Middle frontal gyrus (tissue), 1 donor: ENCODE measurements around the gene TM9SF4.

Experiments
- DNase-seq: peaks from one replicate; pipeline ENCODE4 v3.0.0-alpha.2; 2015; ENCODE audit warnings: low spot score; ENCODE audit errors: extremely low spot score

The TM9SF4 gene, protein sequence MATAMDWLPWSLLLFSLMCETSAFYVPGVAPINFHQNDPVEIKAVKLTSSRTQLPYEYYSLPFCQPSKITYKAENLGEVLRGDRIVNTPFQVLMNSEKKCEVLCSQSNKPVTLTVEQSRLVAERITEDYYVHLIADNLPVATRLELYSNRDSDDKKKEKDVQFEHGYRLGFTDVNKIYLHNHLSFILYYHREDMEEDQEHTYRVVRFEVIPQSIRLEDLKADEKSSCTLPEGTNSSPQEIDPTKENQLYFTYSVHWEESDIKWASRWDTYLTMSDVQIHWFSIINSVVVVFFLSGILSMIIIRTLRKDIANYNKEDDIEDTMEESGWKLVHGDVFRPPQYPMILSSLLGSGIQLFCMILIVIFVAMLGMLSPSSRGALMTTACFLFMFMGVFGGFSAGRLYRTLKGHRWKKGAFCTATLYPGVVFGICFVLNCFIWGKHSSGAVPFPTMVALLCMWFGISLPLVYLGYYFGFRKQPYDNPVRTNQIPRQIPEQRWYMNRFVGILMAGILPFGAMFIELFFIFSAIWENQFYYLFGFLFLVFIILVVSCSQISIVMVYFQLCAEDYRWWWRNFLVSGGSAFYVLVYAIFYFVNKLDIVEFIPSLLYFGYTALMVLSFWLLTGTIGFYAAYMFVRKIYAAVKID

DNA sequence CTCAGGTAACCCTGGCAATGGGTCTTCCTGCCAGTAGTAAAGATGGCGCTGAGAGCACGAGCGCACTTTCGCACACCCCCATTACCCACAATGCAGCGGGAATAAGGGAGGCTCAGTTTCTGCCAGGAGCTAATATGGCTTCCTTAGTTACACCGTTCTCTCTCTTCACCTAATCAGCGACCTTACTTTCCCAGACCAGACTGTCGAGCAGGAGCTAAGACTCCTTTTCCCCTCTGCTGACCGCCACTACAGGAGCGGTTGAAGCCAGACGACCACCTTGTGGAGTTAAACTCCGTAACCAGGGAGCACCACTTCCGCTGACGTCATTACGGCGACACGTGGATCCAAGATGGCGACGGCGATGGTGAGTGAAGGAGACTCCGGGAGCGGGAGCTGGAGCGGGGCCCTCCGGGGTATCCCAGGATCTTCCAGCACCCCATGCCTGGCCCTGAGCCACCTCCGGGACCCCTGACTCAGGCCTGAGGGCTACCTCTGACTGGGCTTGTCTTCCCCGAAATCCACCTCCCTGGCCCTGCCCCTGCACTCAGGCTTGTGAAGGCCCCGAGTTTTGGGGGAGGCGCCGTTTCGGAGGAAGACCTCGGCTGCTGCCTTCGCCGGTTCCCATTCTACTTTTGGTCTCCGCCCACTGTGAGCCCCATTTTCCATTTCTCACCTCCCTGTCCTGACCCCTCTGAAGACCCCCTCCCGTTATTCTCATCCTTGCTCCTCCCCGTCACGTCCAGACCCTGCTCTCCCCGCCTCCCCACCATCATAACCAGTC lies at the start of gene TM9SF4:
Gene TM9SF4 (plus strand): TSS at position 323 of the 781 bp plus-strand sequence. CDS start 27 bp downstream, at position 350.
- peak; percentile 91 for DNase-seq

DNA sequence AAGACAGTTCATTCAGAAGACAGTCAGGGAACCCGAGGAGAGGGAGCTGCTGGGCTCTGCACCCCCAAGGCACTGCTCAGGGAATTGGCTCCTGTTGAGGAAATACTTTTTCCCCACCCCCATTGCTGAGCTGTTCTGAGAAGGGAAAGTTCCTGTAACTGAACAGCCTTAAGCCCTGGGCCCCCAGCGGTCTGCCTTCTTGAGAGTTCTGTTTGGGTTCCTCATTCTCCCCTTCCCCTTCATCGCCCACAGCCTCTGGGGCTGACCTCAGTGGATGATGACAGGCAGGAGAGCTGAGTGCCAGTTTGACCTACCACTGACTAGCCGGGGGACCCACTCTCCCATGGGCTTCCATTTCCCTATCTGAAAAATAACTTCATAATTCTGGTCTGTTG lies 46.7 kb upstream of the TM9SF4 start:
- no peak for DNase-seq

DNA sequence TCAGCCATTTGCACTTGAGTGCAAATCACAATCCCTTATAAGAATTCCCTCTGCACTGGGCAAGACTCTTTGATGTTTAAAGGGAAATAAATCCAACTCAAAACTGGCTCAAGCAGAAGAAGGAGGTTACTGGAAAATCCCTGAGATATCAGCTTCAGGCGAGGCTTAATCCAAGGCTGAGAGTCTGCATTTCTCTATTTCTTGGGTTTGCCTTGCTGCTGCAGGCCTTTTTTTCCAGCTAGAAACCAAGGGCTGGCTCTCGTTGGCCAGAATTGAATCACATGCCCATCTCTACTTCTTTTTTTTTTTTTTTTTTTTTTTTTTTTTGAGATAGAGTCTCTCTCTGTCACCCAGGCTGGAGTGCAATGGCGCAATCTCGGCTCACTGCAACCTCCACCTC lies 45.8 kb upstream of the TM9SF4 start:
- DNase-seq: no peak

DNA sequence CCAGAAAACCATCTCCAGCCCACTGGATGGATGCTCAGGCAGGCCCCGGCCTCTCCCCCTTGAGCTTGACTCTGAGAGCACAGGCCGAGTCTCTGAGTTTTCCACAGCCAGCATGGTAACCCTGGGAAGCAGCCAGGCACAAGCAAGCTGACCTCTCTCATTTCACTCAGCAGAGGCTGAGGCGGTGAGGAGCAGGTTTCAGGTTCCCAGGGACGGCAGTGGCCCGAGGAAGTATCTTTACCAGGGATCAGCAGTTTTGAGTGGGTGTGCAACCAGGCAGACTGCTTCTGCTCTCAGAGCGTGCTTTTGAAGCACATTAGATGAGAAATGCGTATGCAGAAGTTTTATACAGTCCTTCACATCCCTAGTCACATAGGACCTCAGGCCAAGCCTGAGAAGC lies 44.8 kb upstream of the TM9SF4 start:
- DNase-seq: no peak

DNA sequence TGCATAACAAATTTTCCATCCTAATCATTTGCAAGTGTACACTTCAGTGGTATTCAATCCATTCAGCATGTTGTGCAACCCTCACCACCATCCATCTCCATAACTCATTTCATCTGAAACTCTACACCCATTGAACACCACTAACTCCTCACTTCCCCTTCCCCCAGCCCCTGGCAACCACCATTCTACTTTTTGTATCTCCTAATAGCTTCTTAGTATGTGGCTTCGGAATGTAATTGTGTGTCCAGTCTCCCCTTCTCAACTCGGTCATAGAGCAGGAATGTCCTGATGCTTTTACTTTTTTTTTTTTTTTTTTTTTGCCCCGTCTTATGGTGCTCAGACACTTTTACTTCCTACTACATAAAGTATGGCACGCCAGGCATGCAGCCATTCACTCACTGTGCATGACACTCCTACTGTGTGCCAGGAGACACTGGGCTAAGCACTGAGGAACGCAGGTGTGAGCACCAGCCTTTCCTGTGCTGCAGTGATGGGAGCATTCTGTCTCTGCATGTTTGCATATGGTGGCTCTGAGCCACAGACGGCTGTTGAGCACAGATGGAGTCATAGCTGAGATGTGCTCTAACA lies 42.2 kb upstream of the TM9SF4 start:
- no peak for DNase-seq

DNA sequence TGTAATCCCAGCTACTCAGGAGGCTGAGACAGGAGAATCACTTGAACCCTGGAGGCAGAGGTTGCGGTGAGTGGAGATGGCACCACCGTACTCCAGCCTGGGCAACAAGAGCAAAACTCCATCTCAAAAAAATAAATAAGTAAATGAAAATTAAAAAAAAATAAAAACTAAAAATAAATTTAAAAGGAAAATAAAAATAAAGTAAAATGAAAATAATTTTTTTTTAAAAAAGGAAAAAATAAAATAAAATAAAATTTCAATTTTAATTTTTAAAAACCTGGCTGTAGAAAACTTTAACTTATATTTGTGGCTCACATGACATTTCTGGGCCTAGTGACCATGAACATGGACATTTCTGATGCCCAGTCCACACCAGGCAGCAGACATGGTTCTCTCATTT lies 41.3 kb upstream of the TM9SF4 start:
- DNase-seq: no peak

DNA sequence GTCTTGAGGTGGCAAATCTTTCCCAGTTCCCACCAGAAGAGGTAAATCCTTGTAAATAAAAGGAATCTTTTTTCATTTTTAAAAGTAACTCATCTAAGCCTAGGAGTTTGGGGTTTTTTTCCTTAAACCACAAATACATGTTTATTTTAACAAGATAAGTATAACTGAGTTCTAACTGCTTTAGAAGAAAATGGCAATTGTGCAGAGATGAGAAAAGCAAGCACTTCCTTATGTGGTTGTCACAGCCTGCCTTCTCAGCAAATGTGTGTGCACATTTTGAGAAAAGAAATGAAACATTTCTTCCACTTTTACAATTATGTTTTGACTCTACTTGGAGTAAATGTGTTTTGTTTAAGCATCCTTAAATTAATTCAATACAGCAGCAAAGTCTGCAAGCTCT lies 39.8 kb upstream of the TM9SF4 start:
- DNase-seq: no peak

DNA sequence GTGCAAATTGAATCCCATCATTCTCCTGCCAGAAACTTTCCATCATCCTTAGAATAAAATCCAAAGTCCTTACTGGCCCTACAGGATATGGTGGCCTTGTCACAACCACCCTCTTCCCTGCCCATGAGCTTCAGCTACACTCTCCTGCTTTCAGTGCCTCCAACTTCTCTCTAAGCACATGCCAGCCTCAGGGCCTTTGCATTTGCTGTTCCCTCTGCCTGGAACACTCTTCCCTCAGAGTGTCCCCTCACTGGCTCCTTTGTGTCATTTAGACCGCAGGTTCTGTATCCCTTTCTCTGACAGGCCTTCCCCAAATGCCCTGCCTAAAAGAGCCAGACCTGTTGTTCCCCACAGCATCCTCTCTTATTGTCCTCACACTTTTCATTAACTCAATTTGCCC lies 39.2 kb upstream of the TM9SF4 start:
- no peak for DNase-seq

DNA sequence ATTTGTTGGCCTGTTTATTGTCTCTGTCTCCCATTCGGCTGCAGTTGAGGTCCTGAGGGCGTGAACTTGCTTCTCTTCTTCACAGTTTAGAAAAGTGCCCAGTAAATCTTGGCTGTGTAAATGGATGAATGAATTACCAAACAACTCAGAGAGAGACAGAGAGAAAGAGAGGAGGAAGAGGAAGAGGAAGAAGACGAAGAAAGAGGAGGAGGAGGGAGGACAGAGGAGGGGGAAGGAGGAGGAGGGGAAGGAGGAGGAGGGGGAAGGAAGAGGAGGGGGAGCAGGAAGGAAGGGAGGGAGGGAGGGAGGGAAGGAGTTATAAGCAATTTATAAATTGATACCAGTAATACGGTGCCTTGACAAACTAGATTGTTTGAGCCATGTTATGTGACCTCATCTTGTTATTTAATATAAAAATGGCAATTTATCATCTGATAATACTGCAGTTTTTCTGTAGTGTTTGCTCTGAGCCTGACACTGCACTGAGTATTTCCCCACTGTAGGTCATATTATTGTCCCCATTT lies 38.8 kb upstream of the TM9SF4 start:
- DNase-seq: no peak

DNA sequence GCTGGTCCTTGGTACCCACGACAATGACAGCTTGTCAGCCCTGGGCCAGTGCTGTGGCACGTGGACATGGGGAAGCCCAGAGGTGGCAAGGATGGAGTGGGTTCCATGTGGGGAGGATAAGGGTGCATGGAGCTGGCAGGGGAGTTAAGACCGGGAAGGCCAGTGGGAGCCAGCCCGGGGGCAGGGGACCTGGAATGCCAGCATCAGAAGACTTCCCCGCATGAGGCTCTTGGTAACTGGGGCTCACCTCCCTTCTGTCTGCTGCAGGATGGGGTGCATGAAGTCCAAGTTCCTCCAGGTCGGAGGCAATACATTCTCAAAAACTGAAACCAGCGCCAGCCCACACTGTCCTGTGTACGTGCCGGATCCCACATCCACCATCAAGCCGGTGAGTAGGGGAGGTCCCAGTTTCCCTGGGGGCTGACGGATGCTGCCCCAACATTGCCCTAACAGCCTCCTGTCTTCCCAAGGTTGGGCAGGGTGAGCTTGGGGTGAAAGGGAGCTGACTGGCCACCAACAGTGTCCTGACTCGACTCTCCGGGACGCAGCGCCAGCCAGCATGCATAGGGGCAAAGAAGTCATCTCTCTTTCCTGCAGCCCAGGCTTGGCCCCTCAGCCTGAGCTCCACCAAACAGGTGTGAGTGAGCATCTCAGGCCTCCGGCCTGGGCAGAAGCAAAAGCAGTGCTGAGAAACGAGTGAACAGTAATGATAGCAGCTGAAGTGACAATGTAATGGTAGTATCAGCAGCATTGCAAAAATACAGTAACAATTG lies 37.9 kb upstream of the TM9SF4 start:
- no peak for DNase-seq

DNA sequence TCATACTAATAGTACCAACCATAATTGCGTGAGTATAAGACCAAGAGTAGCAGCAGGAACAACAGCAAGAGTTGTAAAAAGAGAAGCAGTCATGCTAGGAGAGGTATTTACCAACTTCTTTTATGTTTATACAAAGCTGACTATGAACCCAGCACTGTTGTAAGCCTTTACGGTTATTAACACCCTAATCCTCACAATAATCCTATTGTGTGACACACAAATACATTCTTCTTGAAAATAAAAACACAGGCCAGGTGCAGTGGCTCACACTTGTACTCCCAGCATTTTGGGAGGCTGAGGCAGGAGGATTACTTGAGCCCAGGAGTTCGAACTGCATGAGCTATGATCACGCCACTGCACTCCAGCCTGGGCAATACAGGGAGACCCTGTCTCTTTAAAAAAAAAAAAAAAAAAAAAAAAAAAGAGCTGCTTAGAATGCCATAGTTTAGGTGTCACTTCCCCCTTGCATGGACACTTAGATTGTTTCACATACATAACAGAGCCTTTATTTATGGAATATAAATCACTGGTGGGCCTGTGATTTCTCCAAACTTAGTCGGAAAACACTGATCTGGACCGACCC lies 37.3 kb upstream of the TM9SF4 start:
- DNase-seq: no peak

DNA sequence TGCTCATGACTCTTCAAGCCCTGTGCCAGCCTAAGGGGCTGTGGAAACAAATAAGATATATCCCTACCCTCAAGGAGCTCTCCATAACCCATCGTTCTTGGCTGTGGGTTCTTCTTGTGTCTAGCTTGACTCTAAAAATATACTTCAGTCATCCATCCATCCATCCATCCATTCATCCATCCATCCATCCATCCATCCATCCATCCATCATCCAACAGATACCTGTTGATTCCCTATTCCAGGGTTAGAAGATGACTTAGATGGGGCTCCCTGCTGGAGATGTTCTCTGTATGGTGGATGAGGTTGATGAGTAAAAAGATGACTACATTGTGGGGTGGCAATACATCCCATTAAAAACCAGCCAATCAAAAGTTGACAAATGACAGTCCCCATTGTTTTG lies 34.0 kb upstream of the TM9SF4 start:
- DNase-seq: no peak

DNA sequence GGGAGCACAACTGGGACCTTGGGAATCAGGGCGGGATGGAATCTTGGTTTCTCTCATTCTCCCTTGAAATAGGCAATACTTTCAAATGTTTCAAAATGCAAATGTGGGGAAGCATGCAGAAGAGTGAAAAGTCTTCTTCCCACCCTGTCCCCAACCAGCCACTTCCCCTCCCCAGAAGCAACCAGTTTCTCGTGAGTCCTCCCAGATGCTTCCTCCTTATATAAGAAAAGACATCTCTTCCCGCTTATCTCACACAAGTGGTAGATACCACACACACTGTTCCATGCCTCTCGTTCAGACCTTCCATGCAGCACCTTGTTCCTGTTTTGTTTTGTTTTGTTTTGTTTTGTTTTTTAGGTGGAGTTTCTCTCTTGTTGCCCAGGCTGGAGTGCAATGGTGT lies 32.3 kb upstream of the TM9SF4 start:
- no peak for DNase-seq

DNA sequence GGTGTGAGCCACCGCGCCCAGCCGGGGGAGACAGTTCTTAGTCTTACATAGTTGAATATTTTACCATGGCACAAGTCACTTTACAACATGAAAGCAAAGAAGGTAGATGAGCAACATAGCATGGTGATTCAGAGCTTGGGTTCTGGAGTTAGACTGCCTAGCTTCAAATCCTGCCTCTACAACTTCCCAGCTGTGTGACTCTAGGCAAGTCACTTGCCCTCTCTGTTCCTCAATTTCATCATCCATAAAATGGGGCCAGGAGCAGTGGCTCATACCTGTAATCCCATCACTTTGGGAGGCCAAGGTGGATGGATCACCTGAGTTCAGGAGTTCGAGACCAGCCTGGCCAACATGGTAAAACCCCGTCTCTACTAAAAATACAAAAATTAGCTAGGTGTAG lies 31.2 kb upstream of the TM9SF4 start:
- no peak for DNase-seq

DNA sequence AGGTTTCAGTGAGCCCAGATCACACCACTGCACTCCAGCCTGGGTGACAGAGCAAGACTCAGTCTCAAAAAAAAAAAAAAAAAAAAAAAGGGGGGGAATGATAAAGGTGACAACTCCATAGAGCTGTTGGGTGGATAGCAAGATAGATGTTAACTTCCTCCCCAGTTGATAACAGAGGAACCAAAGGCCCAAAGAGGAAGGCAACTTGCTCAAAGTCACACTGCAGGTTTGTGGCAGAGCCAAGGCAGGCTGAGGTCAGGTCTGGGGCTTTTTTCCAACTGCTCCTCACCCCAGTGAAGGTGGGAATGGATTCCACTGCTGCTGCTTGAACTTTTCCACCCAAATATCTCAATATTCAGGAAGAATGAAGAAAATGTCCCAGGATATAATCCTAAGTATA lies 30.7 kb upstream of the TM9SF4 start:
- DNase-seq: no peak

DNA sequence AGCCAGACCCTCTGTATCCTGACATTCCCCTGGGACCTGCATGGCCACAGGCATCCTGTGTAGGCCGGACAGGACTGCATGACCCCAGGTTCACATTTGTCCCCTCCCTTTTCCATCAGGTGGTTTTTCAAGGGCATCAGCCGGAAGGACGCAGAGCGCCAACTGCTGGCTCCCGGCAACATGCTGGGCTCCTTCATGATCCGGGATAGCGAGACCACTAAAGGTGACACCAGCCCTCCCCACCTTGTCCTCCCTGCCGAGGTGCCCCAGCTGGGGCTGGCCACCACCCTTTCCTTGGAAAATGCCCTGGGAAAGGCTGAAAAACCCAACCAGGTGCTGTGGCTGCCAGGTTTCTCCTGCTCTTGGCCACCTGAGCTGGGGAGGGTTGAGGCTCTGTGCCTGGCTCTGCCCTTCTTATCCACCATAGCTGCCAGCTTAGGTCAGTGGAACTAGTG lies 29.8 kb upstream of the TM9SF4 start:
- no peak for DNase-seq

DNA sequence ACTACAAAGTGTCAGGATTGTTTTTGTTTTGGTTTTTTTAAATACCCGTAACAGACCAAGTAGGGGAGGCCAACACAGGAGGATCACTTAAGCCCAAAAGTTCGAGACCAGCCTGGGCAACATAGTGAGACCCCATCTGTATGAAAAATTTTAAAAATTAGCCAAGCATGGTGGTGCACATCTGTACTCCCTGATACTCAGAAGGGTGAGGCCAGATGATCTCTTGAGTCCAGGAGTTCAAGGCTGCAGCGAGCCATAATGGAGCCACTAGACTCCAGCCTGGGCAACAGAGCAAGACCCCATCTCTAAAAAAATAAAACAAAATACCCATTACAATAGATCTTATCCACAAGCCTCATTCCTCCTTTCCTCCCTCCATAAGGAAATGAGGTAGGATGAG lies 28.7 kb upstream of the TM9SF4 start:
- no peak for DNase-seq

DNA sequence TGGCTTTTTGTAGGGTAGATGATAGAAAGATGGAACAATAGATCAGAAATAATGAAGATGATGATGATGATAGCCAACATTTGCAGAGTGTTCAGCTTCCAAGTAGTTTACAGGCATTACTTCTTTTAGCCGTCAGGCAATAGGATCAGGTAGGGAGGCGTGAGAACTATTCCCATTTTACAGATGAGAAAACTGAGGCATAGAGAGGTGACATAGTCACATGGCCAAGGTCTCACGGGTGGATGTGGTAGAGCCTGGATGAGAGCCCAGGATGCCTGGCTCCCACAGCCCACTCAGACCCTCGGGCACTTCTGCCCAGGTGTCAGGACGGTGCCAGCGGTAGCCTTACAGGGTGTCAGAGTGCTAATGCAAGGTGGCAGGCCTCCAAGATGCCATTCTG lies 26.0 kb upstream of the TM9SF4 start:
- DNase-seq: no peak

DNA sequence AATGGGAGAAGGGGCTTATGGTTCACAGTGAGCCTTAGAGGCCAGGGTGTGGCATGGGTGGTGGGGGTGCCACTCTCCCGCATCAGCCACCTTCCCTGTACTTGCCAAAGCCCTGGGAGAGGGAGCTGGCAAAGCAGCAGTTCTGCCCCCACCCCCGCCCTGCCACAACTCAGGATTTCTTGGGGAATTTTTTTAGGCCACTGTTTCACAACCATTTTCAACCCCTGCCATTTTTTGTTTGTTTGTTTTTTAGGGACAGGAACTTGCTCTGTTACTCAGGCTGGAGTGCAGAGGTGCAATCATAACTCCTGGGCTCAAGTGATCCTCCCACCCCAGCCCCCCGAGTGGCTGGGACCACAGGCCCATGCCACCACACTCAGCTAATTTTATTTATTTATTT lies 22.4 kb upstream of the TM9SF4 start:
- no peak for DNase-seq

DNA sequence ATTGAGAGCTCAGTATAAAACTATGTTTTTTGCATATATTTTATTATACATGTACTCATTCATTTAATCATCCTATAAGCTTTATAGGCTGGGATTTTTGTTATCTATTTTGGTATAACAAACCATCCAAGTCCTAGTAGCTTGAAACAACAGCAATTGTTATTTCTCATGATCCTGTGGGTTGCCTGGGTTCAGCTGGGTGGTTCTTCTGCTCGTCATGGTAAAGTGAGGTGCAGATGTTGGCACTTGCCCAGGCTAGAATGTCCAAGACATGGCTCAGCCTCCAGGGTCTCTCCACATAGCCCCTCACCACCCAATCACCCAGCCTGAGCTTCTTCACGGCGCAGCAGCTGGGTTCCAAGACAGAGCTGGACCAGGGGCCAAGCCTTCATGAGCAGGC lies 20.8 kb upstream of the TM9SF4 start:
- no peak for DNase-seq
